HG03571 (cell line): ENCODE data around the gene MUC5B.

Experiments
- ATAC-seq: cut with Tn5 transposase; IDR thresholded peaks from one replicate; pipeline ENCODE4 v1.9.1; 2021; ENCODE audit not compliant: unreplicated experiment

Gene MUC5B

GRCh38 chr11:1296287-1296686, 73.4 kb downstream of the MUC5B start:
- ATAC-seq, result no peak

GRCh38 chr11:1297011-1297575, 74.2 kb downstream of the MUC5B start:
- no peak for ATAC-seq

GRCh38 chr11:1297576-1298473, 75.0 kb downstream of the MUC5B start:
- no peak for ATAC-seq

GRCh38 chr11:1298695-1299492, 76.0 kb downstream of the MUC5B start:
- ATAC-seq, result no peak

GRCh38 chr11:1299621-1300020, 76.8 kb downstream of the MUC5B start:
- no peak for ATAC-seq

GRCh38 chr11:1300121-1300520, 77.3 kb downstream of the MUC5B start:
- ATAC-seq, result no peak

GRCh38 chr11:1300569-1301187, 77.8 kb downstream of the MUC5B start:
- ATAC-seq, result no peak

GRCh38 chr11:1301220-1302000, 78.5 kb downstream of the MUC5B start:
- no peak for ATAC-seq

GRCh38 chr11:1302041-1302460, 79.2 kb downstream of the MUC5B start:
- no peak for ATAC-seq

- ATAC-seq, result no peak
Measured at GRCh38 chr11:1302461-1303125, 79.7 kb downstream of the MUC5B start.

GRCh38 chr11:1303126-1303821, 80.4 kb downstream of the MUC5B start:
- no peak for ATAC-seq

- no peak for ATAC-seq
Measured at GRCh38 chr11:1303973-1304372, 81.1 kb downstream of the MUC5B start.

- no peak for ATAC-seq
Measured at GRCh38 chr11:1304380-1304779, 81.5 kb downstream of the MUC5B start.

GRCh38 chr11:1305063-1305495, 82.2 kb downstream of the MUC5B start:
- no peak for ATAC-seq

GRCh38 chr11:1305501-1306056, 82.7 kb downstream of the MUC5B start:
- ATAC-seq, result no peak

GRCh38 chr11:1306186-1307162, 83.6 kb downstream of the MUC5B start:
- no peak for ATAC-seq

GRCh38 chr11:1307163-1307870, 84.5 kb downstream of the MUC5B start:
- no peak for ATAC-seq
